Smooth muscle cell (in vitro differentiated cells): ENCODE results near the gene PRADC1. TPM values are rescaled to one million over a fixed set of nuclear protein-coding genes. Genes with fewer than 3 reads are reported as not detected.

Source experiments
- DNase-seq: peaks from one replicate; lab custom pipeline; 2025; ENCODE audit not compliant: unreplicated experiment; lab: John Stamatoyannopoulos, UW
- H2AFZ ChIP-seq: fragments of 200-600 bp; sonication (generic); 2 replicates; pipeline ENCODE4 v1.6.0; 2016; ENCODE audit warnings: antibody characterized with exemption, low read depth, mild to moderate bottlenecking
- H3F3A ChIP-seq: fragments of 200-600 bp; sonication (generic); 2 replicates; pipeline ENCODE4 v1.6.0; 2017; ENCODE audit warnings: antibody characterized with exemption, low read depth
- H3K27ac ChIP-seq: fragments of 200-600 bp; sonication (generic); 2 replicates; pipeline ENCODE4 v1.5.1; 2016; ENCODE audit warnings: low read depth, mild to moderate bottlenecking
- H3K27me3 ChIP-seq: fragments of 200-600 bp; sonication (generic); 2 replicates; pipeline ENCODE4 v1.6.1; 2016; ENCODE audit warnings: low read depth, mild to moderate bottlenecking
- H3K36me3 ChIP-seq: fragments of 200-600 bp; sonication (generic); 2 replicates; pipeline ENCODE4 v1.5.1; 2016; ENCODE audit warnings: low read depth
- H3K4me1 ChIP-seq: fragments of 200-600 bp; sonication (generic); 2 replicates; pipeline ENCODE4 v1.5.1; 2016; ENCODE audit warnings: low read depth
- H3K4me2 ChIP-seq: fragments of 200-600 bp; sonication (generic); 2 replicates; pipeline ENCODE4 v1.6.0; 2016; ENCODE audit warnings: mild to moderate bottlenecking
- H3K4me3 ChIP-seq: fragments of 200-600 bp; sonication (generic); 2 replicates; pipeline ENCODE4 v1.5.1; 2016; ENCODE audit warnings: mild to moderate bottlenecking
- H3K79me2 ChIP-seq: fragments of 200-600 bp; sonication (generic); 2 replicates; pipeline ENCODE4 v1.6.0; 2016; ENCODE audit warnings: low read depth, mild to moderate bottlenecking
- H3K9ac ChIP-seq: fragments of 200-600 bp; sonication (generic); 2 replicates; pipeline ENCODE4 v1.6.0; 2016; ENCODE audit warnings: low read depth
- H3K9me3 ChIP-seq: fragments of 200-600 bp; sonication (generic); replicated peaks from 2 replicates; pipeline ENCODE4 v1.5.1; 2016; ENCODE audit warnings: low read depth
- H4K20me1 ChIP-seq: fragments of 200-600 bp; sonication (generic); 2 replicates; pipeline ENCODE4 v1.6.0; 2016; ENCODE audit warnings: low read depth
- CTCF ChIP-seq: fragments of 200-600 bp; sonication (generic); IDR thresholded peaks from 2 replicates; pipeline ENCODE4 v1.5.1; 2017; ENCODE audit warnings: borderline replicate concordance, mild to moderate bottlenecking, antibody characterized with exemption; ENCODE audit not compliant: insufficient read depth, poor library complexity, severe bottlenecking
- WGBS: methylation state at CpG from one replicate; pipeline ENCODE4 v1.1.7; 2016; ENCODE audit warnings: low lambda C conversion rate; 5-methylcytosine and 5-hydroxymethylcytosine counted together
- polyA plus RNA-seq: library from polyadenylated mRNA; unstranded; fragments of >200 nt; fragmentation: Nextera tagmentation; extraction: Ambion mirVana; gene quantifications from 2 replicates; pipeline ENCODE4 v1.2.1, GENCODE V29; 2016
- total RNA-seq: library from RNA; depleted of rRNA; stranded (reverse); fragments of >200 nt; gene quantifications from 2 replicates; pipeline ENCODE4 v1.2.3, GENCODE V29; 2014

Gene PRADC1
- total and polyA plus RNA-seq, 2 experiments from 2014 or later, result 24.0 to 51.4 TPM

GRCh38 chr2:73269686-73270465 lies 36.8 kb upstream of the PRADC1 start:
- 25% methylated on average over 19 of the region's 22 CpGs for WGBS
- no peaks in the 10 kb centered on the region for H3K9me3 ChIP-seq
- no peak overlapping the region for H3K4me3 ChIP-seq
- peaks cover 49% of the 10 kb centered on the region for H3K27me3 ChIP-seq
- H3F3A ChIP-seq, result no peaks in the 10 kb centered on the region
- peaks cover 16% of the 10 kb centered on the region for H4K20me1 ChIP-seq
- no peaks in the 10 kb centered on the region for H3K36me3 ChIP-seq
- no peak overlapping the region for H2AFZ ChIP-seq
- peak overlapping the region; percentile 81 for H3K4me2 ChIP-seq
- H3K9ac ChIP-seq, result no peak overlapping the region
- H3K27ac ChIP-seq, result no peak overlapping the region
- no peak for DNase-seq
- H3K4me1 ChIP-seq, result peaks cover 21% of the 10 kb centered on the region
- H3K79me2 ChIP-seq, result no peaks in the 10 kb centered on the region
- no peak for TF ChIP-seq CTCF

GRCh38 chr2:73268830-73269685 lies 36.0 kb upstream of the PRADC1 start:
- Histone ChIP-seq H3K9me3 (no peaks in the 10 kb centered on the region), H3K27ac (no peak overlapping the region), H4K20me1 (peaks cover 16% of the 10 kb centered on the region), H3K4me3 (peak overlapping the region; percentile 39), H3K4me1 (peaks cover 21% of the 10 kb centered on the region), H3K36me3 (no peaks in the 10 kb centered on the region), H3K9ac (no peak overlapping the region), H3K27me3 (peaks cover 49% of the 10 kb centered on the region), H3K79me2 (no peaks in the 10 kb centered on the region), H3F3A (no peaks in the 10 kb centered on the region), H2AFZ (no peak overlapping the region), H3K4me2 (peak overlapping the region; percentile 81)
- 3% methylated on average over 85 of the region's 113 CpGs for WGBS
- DNase-seq, result no peak
- no peak for TF ChIP-seq CTCF

DNA sequence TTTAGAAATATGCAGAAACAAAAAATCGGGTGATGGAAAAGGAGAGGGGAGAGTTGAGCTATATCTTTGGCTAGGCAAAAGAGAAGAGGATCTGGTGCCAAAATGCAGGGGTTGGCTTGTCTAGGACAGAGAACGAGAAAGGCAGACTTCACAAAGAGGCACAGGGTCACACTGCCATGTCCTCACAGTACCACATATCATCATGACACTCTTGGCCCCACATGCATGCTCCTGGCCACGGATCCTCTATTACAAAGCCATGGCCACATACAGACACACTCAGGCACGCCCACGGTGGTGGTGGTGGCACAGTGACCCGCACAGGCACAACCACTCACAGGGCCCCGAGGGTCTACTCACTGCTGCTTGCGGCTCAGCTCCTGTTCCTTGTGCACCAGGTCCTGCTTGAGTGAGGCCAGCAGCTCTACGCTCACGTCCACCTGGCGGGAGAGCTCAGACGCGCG lies 35.4 kb upstream of the PRADC1 start:
- DNase-seq, result no peak
- Histone ChIP-seq H3K9ac (no peak overlapping the region), H3K4me2 (peak overlapping the region; percentile 81), H3K9me3 (no peaks in the 10 kb centered on the region), H3K79me2 (no peaks in the 10 kb centered on the region), H3F3A (no peaks in the 10 kb centered on the region), H3K4me3 (peak overlapping the region; percentile 39), H3K36me3 (no peaks in the 10 kb centered on the region), H3K27me3 (peaks cover 49% of the 10 kb centered on the region), H4K20me1 (peaks cover 16% of the 10 kb centered on the region), H3K4me1 (peaks cover 21% of the 10 kb centered on the region), H3K27ac (no peak overlapping the region), H2AFZ (no peak overlapping the region)
- 38% methylated on average over 14 of the region's 14 CpGs for WGBS
- no peak for TF ChIP-seq CTCF
